Activated T-helper 1 cell treated with anti-CD3 and anti-CD28 coated beads, Interleukin-2, amount 50 U/mL, for 16 hours (primary cell): ENCODE measurements around the gene LAMA2.

Experiments
- DNase-seq, 2 donors: peaks; one replicate each; pipeline ENCODE4 v3.0.0-alpha.2; 2020; ENCODE audit warnings: low read depth in 1 of 2, low spot score in 1 of 2

The LAMA2 gene

DNA sequence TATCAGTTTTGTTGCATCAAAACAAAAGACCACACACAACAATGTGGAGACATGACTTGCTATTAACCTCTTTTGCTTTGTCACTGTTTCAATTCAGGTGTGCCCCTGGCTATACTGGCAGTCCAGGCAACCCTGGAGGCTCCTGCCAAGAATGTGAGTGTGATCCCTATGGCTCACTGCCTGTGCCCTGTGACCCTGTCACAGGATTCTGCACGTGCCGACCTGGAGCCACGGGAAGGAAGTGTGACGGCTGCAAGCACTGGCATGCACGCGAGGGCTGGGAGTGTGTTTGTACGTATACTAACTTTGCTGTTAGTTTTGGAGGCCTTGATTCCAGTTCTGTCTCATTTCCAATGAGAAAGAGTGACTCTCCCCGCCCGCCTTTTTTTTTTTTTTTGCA is 470.1 kb downstream of the LAMA2 start:
- DNase-seq = no peak

DNA sequence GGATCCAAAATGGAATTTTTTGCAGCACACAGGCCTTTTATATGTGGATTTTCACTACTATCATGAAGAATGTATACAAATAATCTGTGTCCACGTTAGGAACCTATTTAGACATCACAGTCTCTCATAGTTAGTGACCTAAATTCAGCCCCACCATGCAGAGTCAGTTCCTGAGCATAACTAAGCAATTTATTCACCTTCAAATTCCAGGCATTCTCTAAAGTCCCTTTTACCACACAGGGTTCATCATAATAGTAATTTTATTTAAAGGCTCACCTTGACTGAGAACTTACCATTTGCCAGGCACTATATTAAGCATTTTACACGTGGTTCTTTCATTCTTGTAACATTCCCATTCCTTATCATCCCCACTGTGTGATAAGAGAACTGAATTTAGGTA is 473.2 kb downstream of the LAMA2 start:
- DNase-seq = no peak

DNA sequence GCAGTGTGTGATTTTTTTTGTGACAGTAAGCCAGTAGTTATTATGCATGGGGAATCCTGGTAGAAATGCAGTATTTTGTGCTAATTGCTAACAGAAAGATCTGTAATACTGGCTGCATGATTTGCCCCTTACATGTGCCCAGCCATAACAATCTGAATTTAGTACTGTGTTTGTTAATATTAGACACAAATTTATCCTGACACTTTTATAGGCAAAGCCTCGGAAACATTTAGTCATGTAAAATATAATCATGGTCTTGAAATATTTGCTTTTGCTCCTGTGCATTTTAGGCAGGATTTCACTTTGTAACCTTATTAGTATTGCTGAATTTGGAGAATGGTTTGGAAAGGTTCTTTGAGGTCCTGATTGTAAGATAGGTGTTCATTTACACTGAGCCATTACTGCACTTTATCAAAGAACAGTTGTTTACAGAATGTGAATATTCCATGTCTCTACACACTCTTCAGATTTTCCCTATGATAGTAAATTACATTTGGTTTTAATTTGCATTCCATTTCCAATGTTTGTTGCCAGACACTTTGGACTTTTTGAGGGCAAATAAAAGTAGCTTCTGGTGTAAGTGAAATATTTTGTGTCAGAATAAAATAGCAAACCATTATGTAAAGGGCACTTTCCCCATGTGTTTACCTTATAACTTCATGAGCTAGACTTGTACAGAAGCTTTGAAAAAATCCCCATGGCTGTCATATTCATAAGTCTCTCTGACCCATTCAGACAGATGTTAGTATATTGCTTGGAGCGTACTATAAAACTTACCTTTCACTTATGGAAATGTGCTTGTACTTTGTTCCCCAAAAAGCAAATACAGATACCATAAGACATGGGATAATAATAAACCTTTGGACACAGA is 477.1 kb downstream of the LAMA2 start:
- DNase-seq = no peak

DNA sequence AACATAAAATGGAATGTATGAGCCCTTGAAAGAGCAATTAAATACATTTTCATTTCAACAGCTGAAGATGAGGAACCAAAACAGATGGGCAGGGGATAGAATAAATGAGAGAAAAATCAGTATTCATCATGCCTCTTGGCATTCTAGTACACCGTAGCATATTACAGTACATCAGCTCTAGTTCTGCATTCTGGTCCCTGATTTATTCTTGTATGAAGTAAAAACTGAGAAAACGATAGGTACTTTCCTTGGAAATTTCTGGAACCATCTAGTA is 477.7 kb downstream of the LAMA2 start:
- no peak for DNase-seq

DNA sequence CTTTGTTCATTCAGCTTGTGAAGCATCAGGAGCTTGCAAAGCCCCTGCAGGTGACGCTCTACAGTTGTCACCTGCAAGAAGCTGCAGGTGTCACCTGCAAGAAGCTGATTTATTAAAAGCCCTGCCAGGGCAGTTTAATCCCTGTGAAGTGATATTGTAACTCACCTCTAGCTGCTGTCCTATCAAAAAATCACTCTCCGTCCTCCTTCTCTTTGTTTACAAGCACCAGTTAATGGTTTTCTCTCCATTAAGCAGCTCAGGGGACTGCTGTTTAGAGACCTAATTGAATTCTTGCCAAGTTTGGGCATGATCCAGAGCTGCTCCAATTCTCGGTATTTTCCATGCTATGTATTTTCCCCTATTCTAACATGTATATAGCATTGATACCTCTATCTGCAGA is 481.1 kb downstream of the LAMA2 start:
- no peak for DNase-seq

DNA sequence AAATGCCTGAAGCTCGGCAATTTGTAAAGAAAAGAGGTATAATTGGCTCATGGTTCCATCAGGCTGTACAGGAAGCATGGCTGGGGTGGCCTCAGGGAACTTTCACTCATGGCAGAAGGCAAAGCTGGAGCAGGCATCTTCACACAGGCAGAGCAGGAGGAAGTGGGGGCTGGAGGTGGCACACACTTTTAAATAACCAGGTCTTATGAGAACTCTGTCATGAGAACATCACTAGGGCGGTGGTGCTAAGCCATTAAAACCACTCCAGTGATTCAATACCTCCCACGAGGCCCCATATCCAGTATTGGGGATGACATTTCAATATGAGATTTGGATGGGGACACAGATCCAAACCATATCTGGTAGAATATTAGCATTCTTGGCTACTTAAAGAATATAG is 481.8 kb downstream of the LAMA2 start:
- no peak for DNase-seq

DNA sequence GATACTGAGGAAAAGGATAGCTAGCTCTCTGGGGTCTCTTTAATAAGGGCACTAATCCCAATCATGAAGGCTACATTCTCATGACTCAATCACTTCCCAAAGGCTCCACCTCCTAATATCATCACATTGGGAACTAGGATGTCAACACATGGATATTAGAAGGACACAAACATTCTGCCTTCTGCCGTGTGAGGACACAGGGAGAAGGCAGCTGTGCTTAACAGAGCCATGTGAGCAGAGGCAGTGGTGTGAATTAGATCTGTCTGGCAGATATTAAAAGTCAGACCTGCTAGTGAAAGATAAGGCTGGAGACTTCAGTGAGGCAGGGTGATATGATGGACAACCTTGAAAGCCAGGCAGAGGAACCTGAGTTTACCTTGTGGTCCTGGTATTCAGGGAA is 485.1 kb downstream of the LAMA2 start:
- DNase-seq = no peak

DNA sequence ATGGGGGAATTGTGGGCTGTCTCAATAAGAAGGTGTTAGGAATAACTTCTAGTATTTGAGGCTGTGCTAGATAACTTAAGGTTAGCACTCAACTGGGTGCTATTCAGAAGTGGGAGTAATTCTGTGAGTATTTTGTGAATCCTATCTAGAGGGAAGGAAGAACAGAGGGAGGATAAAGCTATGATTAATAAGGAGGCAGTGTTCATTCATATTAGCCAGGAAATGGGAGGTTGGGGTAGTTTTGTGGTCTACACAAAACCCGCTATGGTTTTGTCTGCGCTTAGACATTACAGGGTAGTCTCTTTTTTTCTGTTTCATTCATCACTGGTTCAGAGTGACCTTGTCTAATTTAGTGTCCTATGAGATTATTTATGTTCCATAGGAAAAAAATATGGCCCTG is 486.0 kb downstream of the LAMA2 start:
- DNase-seq = no peak

DNA sequence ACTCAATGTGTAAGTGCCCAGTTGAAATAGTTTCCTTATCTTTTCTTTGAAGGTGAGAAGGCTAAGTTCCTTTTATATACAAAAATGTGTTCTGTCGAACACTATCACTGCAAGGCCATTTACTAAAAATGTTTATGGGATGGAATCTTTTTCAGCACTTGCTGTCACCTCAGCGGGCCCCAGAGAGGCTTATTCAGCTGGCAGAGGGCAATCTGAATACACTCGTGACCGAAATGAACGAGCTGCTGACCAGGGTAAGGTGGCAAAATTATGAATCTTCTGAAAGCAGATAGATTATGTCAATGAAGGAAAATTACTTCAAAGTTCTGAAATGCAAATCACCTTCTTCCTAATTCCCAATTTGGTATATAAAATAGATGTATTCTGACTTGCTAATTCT is 486.8 kb downstream of the LAMA2 start:
- DNase-seq = no peak

DNA sequence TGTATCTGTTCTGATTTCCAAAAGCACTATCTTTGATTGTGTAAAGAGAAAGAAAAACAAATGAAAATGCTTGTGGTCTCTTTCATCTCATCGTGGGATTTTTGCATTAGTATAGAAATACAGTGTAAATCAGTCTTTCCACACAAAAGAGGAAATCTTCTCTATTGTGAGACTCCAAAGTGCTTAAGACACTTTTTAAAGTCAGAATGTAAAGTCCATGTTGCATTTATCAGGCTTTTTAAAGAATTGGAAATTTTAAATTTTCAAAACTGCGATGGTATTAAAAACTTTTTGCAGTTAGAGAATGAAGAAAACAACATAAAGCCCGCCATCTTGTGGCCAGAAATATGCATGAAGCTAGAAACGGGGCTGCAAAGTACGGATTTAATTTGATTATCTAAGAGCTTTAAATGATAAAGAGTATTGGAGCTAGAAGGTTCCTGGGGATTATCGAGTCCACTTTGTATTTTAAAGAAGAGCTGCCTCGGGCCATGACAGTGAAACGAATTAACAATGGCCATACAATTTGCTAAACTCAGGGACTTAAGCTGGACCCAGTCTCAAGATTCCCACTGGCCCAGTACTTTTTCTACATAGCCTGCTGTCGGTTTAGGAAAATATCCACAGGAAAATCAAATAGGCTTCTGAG is 487.5 kb downstream of the LAMA2 start:
- DNase-seq = no peak

DNA sequence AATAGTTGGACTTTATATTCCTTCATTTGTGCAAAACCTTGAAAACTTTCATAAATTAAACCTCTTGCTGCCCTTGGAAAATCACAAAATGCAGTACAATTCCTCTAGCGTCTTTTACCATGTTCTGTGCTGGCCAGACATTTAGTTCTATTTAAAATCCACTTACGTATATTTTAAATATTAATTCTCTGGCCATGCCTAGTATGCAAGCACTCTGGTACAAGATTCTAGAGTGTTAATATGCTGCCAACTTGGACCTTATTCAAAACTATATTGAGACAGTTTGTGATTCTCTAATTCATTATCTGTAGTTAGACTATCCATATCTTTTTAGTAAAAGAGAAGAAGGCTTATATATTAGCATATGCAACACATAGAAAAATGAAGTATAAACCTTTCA is 498.9 kb downstream of the LAMA2 start:
- no peak for DNase-seq

DNA sequence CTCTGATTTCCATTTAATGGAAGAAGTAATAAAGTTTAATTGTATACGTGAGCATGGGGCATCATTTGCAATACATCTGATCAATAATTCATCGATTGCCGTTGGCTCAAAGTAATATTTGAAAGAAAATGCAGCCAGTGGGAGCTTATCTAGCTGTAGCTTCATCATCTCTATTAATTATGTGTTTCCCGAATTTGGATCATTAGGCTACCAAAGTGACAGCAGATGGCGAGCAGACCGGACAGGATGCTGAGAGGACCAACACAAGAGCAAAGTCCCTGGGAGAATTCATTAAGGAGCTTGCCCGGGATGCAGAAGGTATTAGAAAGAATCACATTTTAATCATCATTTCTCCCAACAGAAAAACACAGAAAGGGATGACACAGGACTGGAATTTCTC is 500.0 kb downstream of the LAMA2 start:
- DNase-seq = no peak

DNA sequence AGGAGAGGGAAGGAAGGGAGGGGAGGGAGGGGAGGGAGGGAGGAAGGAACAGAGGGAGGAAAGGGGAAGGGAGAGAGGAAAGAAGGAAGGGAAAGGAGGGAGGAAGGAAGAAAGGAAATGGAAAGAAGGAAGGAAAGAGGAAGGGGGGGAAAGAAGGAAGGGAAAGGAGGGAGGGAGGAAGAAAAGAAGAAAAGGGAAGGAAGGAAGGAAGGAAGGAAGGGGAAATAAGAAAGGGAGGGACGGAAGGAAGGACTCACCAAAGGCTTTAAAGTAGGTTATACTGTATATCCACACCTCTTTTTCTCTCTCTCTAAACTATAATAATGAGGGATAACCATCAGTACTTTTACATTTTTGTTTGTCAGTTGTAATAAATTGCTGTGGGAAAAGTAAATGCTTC is 502.2 kb downstream of the LAMA2 start:
- DNase-seq = no peak

DNA sequence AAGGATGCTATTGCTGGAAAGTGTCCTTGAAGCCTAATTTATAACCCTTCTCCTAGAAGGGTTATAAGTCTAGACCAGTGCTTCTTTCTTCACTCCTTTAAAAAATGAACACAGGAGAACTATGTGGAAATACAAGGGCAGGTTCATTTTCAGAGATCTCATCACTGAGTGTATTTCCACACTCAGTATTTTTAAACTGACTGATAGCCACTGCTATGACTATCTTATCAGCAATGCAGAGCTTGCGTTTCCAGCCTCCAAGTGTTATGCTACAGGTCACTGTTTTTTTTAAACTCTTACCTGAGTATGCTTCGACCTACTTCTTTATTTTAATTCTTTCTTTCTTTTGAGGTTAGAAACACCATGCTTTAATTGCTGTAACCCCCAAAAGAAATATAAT is 508.0 kb downstream of the LAMA2 start:
- DNase-seq = no peak

DNA sequence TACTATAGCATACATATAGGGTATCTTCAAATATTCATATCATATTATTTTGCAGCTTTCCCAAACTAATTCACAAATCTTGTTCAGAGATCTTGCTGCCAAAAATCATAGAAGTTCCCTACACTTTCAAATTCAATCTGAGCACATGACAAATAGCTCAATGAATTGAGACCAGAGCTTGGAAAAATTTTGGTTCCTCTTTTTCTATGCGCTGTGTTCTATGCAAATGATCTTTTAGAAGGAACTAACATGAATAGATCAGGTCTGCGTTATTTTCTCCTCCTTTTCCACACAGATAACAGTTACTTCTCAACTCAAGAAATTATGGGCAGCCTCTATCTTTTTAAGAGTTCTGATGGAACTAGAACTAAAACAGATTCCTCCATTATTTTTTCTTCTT is 510.7 kb downstream of the LAMA2 start:
- no peak for DNase-seq

DNA sequence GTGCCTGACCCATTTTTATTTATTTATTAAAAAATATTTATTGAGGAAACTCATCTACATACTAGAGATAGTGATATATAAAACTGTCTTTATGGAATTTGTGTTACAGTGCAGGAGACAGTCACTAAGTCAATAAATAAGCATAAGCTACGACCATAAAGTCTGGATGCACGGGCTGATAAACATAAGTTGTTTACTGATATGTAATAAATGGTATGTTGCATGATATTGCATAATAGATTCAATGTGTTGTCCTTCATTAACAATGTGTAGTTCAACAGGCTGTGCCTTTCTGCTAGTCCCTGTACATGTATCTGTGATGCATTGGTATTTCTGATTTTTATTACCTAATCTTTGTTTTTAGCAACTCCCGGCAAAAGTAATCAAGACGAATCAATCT is 515.8 kb downstream of the LAMA2 start:
- DNase-seq = no peak

DNA sequence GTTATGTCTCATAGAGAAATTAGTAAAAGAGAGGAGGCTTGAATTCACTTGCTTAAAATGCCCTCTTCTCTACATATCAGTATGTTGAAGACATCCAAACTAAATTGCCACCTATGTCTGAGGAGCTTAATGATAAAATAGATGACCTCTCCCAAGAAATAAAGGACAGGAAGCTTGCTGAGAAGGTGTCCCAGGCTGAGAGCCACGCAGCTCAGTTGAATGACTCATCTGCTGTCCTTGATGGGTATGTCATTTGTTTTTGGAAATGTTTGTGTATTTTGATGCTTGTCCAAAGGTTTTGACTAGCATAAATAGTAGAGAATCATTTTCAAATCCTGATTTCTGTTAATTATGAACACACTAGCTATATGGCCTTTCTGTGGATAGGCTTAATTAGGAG is 519.3 kb downstream of the LAMA2 start:
- DNase-seq = no peak

DNA sequence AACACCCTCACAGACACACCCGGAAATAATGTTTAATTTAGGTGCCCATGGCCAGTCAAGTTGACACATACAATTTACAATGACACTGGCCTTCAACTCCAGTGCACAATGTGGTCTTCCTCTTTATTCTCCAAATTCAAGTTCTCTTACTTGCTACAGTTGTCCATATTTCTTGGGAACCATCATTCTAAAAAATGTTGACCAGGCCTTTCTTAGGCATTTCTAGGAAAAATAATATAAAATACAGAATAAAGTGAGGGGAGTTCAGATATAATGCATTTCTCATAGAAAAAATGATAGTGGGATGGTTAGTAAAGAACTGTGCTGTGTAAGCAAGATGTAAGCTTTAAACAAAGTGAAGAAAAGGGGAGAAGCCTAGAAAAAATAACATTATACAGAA is 528.2 kb downstream of the LAMA2 start:
- DNase-seq = no peak

DNA sequence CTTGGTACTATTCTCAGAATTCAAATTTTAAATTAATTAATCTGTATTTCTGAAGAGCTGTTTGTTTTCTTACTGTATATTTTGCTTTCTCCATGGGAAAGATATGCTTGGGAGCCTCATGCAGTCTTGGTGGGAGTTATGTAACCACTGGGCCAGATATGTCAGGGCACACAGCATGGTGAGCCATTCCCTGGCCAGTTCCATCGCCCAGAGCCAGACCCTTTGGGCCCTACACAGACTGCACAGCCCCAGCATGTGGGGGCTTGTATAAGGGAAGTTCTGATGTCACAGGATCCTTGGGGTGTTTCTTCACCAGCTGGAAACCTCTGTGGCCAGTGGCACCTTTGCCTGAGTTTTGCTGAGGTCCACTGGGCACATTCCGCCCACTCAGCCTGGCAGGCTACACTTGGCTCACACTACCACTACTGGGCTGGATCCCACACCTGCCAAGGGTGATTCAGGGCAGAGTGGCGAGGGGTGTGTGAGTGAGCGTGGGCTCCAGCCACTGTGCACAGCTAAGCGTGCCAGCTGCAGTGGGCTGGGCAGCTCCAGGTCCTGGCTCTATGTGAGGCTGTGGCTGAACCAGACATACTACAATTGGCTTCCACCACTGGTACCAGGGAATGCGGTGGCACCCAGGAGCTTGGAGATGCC is 533.5 kb downstream of the LAMA2 start:
- DNase-seq = no peak

DNA sequence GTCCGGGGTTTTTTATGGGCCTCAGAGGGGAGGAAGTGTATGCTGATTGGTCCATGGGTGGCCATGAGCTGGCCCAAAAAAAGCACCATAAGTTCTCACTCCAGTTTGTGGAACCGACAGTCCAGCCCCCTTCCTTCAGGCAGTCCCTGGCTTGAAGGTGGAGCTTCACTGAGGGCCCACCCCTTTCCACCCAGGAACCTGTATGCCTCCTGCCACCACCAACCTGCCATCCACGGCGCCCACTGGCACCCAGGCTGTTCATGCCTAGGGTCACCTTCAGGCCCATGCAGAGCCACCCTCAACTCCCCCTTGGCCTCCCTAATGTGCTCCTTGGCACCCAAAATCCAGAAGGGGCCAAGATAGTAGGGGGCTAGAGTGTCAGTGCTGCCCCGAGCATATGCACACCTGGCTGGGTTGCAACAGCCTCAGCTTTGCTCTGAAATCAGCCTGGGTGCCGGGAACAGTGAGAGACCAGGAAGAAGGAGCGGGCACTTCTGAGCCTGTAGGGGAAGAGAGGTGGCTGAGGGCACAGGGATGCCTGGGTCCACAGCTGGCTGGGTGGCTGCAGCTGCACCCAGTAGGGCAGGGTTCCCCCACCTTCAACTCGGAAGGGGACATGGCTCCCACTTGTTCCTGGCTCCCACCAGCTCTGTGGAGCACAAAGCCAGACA is 534.6 kb downstream of the LAMA2 start:
- no peak for DNase-seq

DNA sequence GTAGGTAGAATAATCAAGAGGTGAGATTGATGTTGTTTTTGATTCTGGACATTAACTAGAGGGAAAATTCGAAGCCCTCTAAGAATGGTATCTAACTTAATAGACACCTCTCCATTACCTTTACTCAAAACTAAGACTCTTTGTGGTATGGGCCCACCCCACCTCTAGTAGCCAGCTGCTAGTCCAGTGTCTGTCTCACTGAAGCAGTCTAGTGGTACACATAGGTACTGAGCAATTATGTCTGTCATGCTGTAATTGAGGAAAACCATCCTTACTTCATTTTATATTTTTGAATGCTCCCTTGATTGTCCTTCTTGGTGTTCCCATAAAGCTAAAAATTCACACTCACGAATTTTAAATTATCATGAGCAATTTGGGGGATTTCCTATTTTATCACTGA is 536.4 kb downstream of the LAMA2 start:
- no peak for DNase-seq

DNA sequence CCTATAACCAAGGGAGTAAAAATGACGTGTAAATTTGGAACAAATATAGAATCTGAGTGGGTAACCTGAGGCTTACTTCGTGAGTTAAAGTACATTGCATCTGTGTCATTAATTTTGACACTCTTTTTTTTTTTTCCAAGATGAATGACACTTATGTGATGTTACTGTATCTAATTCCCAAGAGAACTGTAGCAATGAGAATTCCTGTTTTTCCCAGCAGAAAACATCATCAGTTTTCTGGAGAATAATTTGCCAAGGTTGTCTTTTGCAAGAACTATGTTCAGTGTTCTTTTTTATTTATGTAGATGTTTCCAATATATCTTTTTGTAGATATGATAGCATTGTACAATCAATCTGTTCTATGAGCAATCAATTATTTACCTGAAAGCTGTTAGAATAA is 543.4 kb downstream of the LAMA2 start:
- no peak for DNase-seq
